GM12801 (cell line): ENCODE results near the gene CLDN4.

ENCODE experiments used
- CTCF ChIP-seq: IDR thresholded peaks from one replicate; pipeline ENCODE4 v1.5.1; 2011; ENCODE audit warnings: control low read depth; ENCODE audit not compliant: insufficient read length; ENCODE audit errors: extremely low read depth

The CLDN4 gene

GRCh38 chr7:73823257-73823656, 7.5 kb upstream of the CLDN4 start:
- no peak for TF ChIP-seq CTCF

- no peak for TF ChIP-seq CTCF
Measured at GRCh38 chr7:73823873-73824592, 6.8 kb upstream of the CLDN4 start.

GRCh38 chr7:73824986-73825385, 5.8 kb upstream of the CLDN4 start:
- no peak for TF ChIP-seq CTCF

GRCh38 chr7:73827567-73828106, 3.2 kb upstream of the CLDN4 start:
- TF ChIP-seq CTCF: no peak

- TF ChIP-seq CTCF: no peak
Measured at GRCh38 chr7:73828107-73828803, 2.5 kb upstream of the CLDN4 start.

- TF ChIP-seq CTCF: no peak
Measured at GRCh38 chr7:73828972-73829371, 1.8 kb upstream of the CLDN4 start.

GRCh38 chr7:73829505-73829904, 1.3 kb upstream of the CLDN4 start:
- no peak for TF ChIP-seq CTCF
